ENCODE results near the gene GAS6. TPM values are rescaled to one million over a fixed set of nuclear protein-coding genes. Genes with fewer than 3 reads are reported as not detected.

The GAS6 gene
- total and polyA plus RNA-seq, 2 donors (not counting 3 experiments of a cell fraction or from before 2014, with no cell fraction given): 69.2 to 109 TPM

GRCh38 chr13:113887700-113888201 lies 23.9 kb upstream of the GAS6 start:
- Histone ChIP-seq H3K27me3 (ENCODE audit: control insufficient read depth in 2 of 2, insufficient read depth in 2 of 2, low read length in 2 of 2) (no peaks in the 10 kb centered on the region), H3K4me3 (replicated peaks in 1 of 3; ENCODE audit: insufficient read depth in 1 of 3, low read depth in 1 of 3, low read length in 3 of 3) (no peak overlapping the region), H2AFZ (ENCODE audit: low read depth, low read length) (no peak overlapping the region), H3K9ac (replicated peaks; ENCODE audit: extremely low read depth, insufficient read depth, low read length) (no peak overlapping the region), H3K36me3 (ENCODE audit: control insufficient read depth in 2 of 2, extremely low read depth in 1 of 2, insufficient read depth in 2 of 2, low read length in 2 of 2) (no peaks in the 10 kb centered on the region), H4K20me1 (replicated peaks; ENCODE audit: control insufficient read depth, extremely low read depth, insufficient read depth, low read length) (no peaks in the 10 kb centered on the region), H3K4me1 (ENCODE audit: control insufficient read depth, extremely low read depth, insufficient read depth, low read length) (no peaks in the 10 kb centered on the region), H3K27ac (ENCODE audit: insufficient read depth, low read depth, low read length) (no peak overlapping the region), H3K79me2 (ENCODE audit: control insufficient read depth, insufficient read depth, low read length) (no peaks in the 10 kb centered on the region), H3K4me2 (ENCODE audit: insufficient read depth, low read length) (no peak overlapping the region), H3K9me3 (replicated peaks; ENCODE audit: control insufficient read depth, insufficient read depth, low read length) (no peaks in the 10 kb centered on the region), H3K9me1 (replicated peaks; ENCODE audit: control insufficient read depth, extremely low read depth, insufficient read depth, low read length) (no peaks in the 10 kb centered on the region)
- ChIA-PET CTCF (no interaction called here), POLR2A (no interaction called here)
- DNase-seq (ENCODE audit: low read depth, low spot score): peak; percentile 38
- no peak for TF ChIP-seq POLR2AphosphoS5 (IDR thresholded peaks at IDR 0.05; ENCODE audit: insufficient read depth, low read depth, low read length)
- no peak for FAIRE-seq
- no TSS peak for BruUV-seq (replicated peaks)
- dilution Hi-C loops (cut with MboI; ENCODE audit: extremely low pct_ligation_motif_present, low sequenced_read_pairs) (no loop called here), intact Hi-C loops (cut with micrococcal nuclease) (no loop called here)

GRCh38 chr13:113886561-113887112 lies 22.8 kb upstream of the GAS6 start:
- no peaks in the 10 kb centered on the region for H4K20me1 ChIP-seq (replicated peaks; ENCODE audit: control insufficient read depth, extremely low read depth, insufficient read depth, low read length)
- no peak overlapping the region for H2AFZ ChIP-seq (ENCODE audit: low read depth, low read length)
- H3K9me3 ChIP-seq (replicated peaks; ENCODE audit: control insufficient read depth, insufficient read depth, low read length): no peaks in the 10 kb centered on the region
- FAIRE-seq (no peak), DNase-seq (ENCODE audit: low read depth, low spot score) (no peak)
- H3K9ac ChIP-seq (replicated peaks; ENCODE audit: extremely low read depth, insufficient read depth, low read length): no peak overlapping the region
- H3K27ac ChIP-seq (ENCODE audit: insufficient read depth, low read depth, low read length): no peak overlapping the region
- no peak for TF ChIP-seq GATA2 (IDR thresholded peaks at IDR 0.05; ENCODE audit: insufficient read depth, insufficient read length, low read depth, low read length)
- no peak overlapping the region for H3K4me3 ChIP-seq (replicated peaks in 1 of 3; ENCODE audit: insufficient read depth in 1 of 3, low read depth in 1 of 3, low read length in 3 of 3)
- H3K4me1 ChIP-seq (ENCODE audit: control insufficient read depth, extremely low read depth, insufficient read depth, low read length): peaks cover 10% of the 10 kb centered on the region
- intact Hi-C loops (cut with micrococcal nuclease) (no loop called here), dilution Hi-C loops (cut with MboI; ENCODE audit: extremely low pct_ligation_motif_present, low sequenced_read_pairs) (no loop called here)
- H3K4me2 ChIP-seq (ENCODE audit: insufficient read depth, low read length): no peak overlapping the region
- no peaks in the 10 kb centered on the region for H3K27me3 ChIP-seq (ENCODE audit: control insufficient read depth in 2 of 2, insufficient read depth in 2 of 2, low read length in 2 of 2)
- no peaks in the 10 kb centered on the region for H3K36me3 ChIP-seq (ENCODE audit: control insufficient read depth in 2 of 2, extremely low read depth in 1 of 2, insufficient read depth in 2 of 2, low read length in 2 of 2)
- ChIA-PET CTCF (no interaction called here), POLR2A (no interaction called here)
- H3K79me2 ChIP-seq (ENCODE audit: control insufficient read depth, insufficient read depth, low read length): no peaks in the 10 kb centered on the region
- no TSS peak for BruUV-seq (replicated peaks)
- no peaks in the 10 kb centered on the region for H3K9me1 ChIP-seq (replicated peaks; ENCODE audit: control insufficient read depth, extremely low read depth, insufficient read depth, low read length)

All from endothelial cell of umbilical vein (primary cell).